NCI-H1694 treated with DMSO at 0.1 percent for 48 hours (cell line): ENCODE data around the gene NPDC1.
"Not testable (repeated sequence)": the region's sequence is repeated elsewhere in the genome, so short reads cannot be mapped to it uniquely, and the experiment has no call there.

Source experiments
- DNase-seq: peaks from one replicate; lab custom pipeline; 2025; lab: John Stamatoyannopoulos, UW

Gene NPDC1

GRCh38 chr9:137011156-137011555 lies 34.8 kb downstream of the NPDC1 start:
- DNase-seq = no peak

DNA sequence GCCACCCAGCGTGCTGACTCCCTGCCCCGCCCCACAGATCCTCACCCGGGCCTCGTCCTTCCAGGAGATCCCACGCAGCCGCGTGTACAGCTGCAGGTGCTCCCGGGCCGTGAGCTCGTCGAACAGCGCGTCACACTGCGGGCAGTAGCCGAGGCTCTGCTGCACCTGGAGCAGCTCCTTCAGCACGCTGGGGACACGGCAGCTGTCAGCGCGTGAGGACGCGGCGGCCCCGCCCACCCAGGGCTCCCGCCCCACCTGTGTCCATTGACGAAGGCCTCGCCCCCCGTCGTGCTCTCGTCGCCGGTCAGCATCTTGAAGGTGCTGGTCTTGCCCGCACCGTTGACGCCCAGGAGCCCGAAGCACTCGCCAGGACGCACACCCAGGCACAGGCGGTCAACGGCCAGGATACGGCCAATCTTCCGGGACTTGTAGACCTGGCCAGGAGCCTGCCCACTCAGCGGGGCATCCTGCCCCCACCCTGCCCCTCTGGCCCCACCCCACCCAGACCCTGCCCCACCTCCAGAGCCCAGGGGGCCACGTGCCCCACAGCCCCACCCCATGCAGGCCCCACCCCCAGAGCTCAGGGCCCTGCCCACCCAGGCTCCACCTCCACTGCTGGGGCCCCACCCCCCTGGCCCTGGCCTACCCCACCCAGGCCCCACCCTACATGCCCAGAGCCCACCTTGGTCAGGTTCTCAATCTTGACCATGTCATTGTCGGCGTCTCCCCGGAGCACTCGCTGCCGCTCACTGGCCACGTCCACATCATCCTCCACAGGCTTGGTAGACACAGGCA lies 35.8 kb downstream of the NPDC1 start:
- no peak for DNase-seq

DNA sequence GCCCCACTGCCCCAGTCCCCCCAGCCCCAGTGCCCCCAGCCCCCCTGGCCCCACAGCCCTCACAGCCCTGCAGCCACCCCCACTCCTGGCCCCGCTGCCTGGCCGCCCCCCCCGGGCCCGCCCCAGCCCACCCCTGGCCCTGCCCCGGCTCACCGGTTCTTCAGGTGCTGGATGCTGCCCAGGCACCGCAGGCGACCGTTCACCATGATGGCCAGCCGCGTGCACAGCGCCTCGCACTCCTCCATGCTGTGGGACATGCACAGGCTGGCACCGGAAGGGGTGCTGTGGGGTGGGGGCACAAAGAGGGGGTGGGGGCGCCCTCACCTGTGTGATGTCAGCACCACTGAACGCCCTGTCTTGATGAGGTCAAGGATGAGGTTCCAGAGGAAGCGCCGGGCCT lies 36.8 kb downstream of the NPDC1 start:
- DNase-seq = no peak

DNA sequence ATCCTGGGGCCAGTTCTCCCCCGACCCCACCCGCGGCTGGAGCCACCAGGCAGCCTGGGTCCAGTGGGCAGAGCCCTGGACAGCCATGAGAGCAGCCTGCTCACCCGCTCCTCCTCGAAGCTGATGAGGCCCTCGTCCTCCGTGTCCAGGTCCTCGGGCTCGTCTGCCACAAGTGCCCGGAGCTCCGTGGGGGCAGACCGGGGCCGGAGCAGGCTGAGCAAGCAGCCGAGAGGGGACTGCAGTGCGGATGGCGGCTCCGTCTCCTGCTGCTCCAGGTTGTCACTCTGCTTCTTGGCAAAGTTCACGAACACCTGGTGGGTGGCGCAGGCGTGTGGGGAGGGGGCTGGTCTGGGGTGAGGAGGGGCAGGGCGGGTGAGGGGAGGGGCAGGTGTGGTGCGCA lies 37.7 kb downstream of the NPDC1 start:
- DNase-seq = no peak

DNA sequence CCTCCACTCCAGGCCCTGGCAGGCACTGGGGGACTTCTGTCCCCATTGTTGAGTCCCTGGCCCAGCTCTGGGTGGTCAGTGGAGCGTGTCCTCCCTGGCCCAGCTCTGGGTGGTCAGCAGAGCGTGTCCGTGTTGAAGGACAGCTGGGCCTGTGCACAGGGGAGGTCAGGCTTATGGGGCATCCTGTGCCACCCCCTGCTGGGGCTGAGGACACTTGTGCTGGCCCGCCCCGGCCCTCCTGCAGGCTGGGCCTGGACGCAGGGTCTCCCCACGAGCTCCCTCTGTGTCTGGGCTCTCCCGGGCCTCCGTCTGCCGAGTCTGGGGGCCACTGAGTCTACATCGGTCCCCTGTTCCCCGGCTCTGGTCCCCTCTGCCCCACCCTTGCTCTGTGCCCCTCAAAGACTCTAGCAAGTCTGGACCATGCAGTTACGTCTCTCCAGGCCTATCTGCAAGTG lies 38.1 kb downstream of the NPDC1 start:
- DNase-seq = no peak

DNA sequence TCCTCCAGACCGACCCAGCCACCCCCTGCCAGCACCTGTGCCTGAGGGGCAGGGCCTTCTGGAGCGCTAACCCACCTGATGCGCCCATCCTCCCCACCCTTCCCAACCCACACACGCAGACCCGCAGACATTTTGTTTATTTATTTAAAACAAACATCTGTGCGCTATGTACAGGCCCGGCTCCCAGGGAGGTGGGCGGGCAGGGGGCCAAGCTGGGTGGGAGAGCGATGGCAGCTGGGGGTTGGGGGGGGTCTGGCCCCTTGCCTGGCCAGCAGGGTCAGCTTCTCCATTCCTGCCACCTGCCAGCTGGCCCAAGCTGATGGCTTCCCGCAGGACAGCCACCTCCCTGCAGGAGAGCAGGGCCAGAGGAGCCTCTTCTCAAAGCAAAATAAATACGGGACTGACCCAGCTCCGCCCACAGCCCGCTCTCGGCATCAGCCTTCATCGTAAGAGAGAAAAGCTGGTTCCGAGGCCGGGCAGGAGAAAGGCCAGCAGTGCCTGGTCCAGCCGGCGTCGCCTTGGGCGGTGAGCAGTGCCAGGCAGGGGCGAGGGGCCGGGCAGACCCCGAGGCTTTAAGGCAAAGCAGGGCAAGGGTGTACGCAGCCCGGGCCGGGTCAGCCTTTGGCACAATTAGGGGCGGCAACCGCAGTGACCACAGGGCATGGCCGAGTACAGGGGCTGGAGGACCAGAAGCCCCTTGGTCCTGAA lies 38.7 kb downstream of the NPDC1 start:
- no peak for DNase-seq

GRCh38 chr9:137006116-137007003 lies 39.6 kb downstream of the NPDC1 start:
- DNase-seq = no peak

GRCh38 chr9:137004285-137004684 lies 41.7 kb downstream of the NPDC1 start:
- not testable (repeated sequence) for DNase-seq

- no peak for DNase-seq
Observed at GRCh38 chr9:137002646-137003041, 43.3 kb downstream of the NPDC1 start.

- DNase-seq = no peak
Observed at GRCh38 chr9:137001857-137002645, 43.9 kb downstream of the NPDC1 start.

DNA sequence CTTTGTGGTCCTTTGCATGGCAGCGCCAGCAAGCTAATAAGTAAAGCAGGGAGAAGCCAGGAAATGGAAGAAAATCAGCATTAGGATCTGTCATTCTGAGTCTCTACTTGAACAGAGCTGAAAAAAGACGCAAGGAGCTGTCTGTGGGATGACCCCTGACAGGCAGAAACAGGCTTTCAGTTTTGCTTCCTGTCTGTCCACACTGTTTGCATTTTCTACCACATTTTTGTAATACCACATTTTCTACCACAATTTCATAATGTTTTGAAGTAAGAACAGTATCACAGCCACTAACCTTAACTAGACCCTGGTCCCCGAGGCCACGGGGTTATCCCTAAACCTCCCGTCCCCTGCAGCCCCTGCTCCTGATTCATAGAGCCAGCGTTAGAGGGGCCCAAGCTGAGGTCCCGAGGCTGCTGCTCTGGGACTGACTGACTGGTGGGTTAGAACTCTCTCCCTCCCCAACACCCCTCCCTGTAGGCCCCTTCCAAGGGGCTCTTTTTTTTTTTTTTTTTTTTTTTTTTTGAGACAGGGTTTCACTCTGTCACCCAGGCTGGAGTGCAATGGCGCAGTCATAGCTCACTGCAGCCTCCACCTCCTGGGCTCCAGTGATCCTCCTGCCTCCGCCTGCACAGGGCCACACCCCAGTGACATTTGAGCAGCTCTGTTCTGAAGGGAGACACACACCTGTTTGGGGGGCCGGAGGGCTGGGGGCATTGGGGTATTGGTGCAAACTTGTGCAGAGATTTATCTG lies 45.6 kb downstream of the NPDC1 start:
- DNase-seq = no peak

DNA sequence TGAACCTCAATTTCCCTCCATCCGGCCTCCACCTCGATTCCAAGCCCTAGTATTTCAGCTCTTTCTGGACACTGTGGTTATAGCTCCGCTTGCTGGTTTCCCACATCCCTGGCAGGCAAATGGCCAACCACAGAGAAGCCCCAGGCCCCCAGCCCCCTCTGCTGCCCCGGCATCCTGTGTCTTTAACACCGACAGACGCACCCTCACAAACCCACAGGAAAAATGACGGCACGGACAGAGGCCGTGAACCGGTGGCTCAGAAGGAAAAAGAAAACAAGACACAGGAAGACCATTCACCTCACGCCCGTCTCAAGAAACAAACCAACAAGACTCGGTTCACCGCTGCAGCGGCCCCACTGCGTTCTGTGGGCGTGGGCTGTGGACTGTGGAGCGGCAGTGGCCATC lies 48.1 kb downstream of the NPDC1 start:
- DNase-seq = no peak

- DNase-seq = no peak
Observed at GRCh38 chr9:136997371-136997770, 48.6 kb downstream of the NPDC1 start.

DNA sequence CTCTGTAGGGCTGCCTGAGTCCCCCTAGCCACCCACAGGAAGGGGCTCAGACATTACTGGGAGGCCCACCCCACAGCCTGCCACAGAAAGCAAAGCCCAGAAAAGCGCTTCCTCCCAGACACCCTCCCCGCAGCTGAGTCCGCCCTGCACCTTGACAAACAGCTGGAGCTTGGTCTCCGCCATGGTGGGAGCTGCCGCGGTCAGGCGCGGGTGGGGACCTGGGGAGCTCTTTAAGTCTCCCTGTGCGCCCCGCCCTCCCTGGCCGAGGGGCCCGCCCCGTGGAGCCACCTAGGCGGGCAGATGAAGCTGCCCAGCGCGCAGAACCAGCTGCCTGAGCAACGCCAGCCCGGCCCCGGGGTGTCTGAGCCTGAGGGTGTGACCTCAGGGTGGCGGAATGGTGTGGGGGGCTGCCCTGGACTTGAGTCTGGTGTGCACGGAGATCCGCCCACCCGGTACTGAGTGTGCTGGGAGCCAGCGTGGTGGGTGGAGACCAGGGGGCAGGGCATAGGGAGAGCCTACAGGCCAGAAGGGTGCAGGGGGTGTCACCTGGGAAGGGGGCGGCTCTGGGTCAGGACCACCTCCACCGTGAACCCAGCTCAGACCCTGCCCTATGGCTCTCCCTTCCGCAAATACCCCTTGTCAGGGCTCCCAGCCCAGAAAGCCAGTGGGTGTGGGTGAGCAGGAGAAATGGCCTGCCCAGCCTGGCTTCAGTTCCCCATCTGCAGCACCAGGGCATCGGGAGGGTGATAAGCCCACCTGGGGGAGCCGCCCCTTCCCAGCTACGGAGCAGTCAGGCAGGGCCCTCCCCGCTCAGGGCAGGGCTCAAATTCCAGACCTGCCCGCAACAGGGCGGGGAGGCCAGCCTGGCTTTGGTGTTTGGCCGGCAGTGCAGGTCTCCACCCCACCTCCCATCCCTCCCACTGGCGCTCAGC lies 49.4 kb downstream of the NPDC1 start, which contains the start of gene CLIC3:
Gene CLIC3, minus strand, starts transcription at position 208 of the 932 bp plus-strand sequence. Its CDS starts 25 bp downstream, at position 183.
- no peak for DNase-seq

DNA sequence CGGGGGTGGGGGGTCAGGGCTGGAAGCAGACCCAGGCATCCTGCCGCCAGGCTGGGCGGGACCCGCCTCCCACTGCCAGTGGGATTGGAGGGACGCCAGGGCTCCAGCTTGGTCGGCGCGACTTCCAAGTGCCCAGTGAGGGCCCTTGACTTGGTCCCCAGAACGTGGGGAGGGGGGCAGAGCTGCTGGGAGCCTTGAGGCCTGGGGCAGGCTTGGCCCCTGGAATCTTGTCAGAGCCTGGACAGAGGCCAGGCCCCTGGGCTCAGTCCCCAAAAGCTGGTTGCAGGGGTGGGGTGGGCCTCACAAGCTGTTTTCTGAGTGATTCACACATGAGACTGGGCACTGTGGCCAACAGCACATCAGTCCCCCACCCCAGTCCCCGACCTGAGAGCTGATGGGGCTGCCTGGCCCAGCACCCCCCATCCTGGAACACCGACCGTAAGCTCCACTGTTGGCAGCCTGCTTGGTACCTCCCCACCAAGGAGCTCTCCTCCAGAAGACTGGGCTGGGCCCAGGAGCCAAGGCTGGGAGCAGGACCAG lies 50.1 kb downstream of the NPDC1 start:
- no peak for DNase-seq

DNA sequence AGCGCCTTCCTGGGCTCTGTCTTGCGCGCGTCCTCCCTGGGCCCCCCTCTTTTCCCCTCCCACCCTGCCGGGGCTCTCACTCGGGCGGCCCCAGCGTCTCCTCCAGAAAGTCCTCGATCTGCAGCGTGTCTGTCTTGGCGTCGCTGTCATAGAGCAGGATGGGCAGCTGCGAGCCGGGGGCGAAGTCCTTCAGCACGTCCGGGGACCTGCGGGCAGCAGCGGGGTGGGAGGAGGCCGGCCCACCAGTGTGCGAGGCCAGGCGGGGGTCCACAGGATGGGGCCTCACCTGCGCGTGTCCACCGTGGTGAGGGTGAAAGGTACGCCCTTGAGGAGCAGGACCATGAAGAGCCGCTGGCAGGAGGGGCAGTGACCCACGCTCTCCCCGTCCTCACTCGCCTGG lies 50.6 kb downstream of the NPDC1 start:
- DNase-seq = no peak

- DNase-seq = no peak
Observed at GRCh38 chr9:136994888-136995230, 51.1 kb downstream of the NPDC1 start.

GRCh38 chr9:136994180-136994887 lies 51.6 kb downstream of the NPDC1 start:
- no peak for DNase-seq
